ENCODE results near the gene ARAP2. TPM values are rescaled to one million over a fixed set of nuclear protein-coding genes. Genes with fewer than 3 reads are reported as not detected.

The ARAP2 gene
- total and polyA plus RNA-seq, 9 of the 15 experiments (the other 6 are each of a cell fraction or from before 2014, with no cell fraction given) = 0.03 to 0.35 (median 0.11) TPM; not detected in 4

GRCh38 chr4:36039026-36039425, 205.3 kb downstream of the ARAP2 start:
- 0% methylated on average over 2 of the region's 2 CpGs for WGBS (ENCODE audit: insufficient coverage, low coverage, missing lambda C conversion rate)
- no peak for ATAC-seq
- in situ Hi-C loops (cut with MboI) = no loop called here

More at GRCh38 chr4:36039026-36039425, 205.3 kb downstream of the ARAP2 start:
- POLR2A ChIA-PET = no interaction called here
- FAIRE-seq (no peak), DNase-seq (ENCODE audit: extremely low read depth in 1 of 4, low spot score in 3 of 4) (no peak)
- Histone ChIP-seq H4K20me1 (replicated peaks; ENCODE audit: control insufficient read depth, insufficient read depth, low read length) (no peaks in the 10 kb centered on the region), H3K9me3 (replicated peaks; ENCODE audit: control insufficient read depth, insufficient read depth, low read depth, low read length) (peaks cover 1% of the 10 kb centered on the region; the same call in 1 of the 2 replicates), H3K36me3 (ENCODE audit: control insufficient read depth, insufficient read depth, low read length) (no peaks in the 10 kb centered on the region), H3K79me2 (ENCODE audit: control insufficient read depth, insufficient read depth, low read length) (no peaks in the 10 kb centered on the region), H3K27ac (ENCODE audit: extremely low read depth, low read depth, low read length) (no peak overlapping the region), H3K27me3 (ENCODE audit: control insufficient read depth in 2 of 2, insufficient read depth in 2 of 2, low read length in 2 of 2) (no peaks in the 10 kb centered on the region), H3K4me1 (replicated peaks in 1 of 2; ENCODE audit: control insufficient read depth in 2 of 2, insufficient read depth in 2 of 2, low read length in 2 of 2) (no peaks in the 10 kb centered on the region), H2AFZ (ENCODE audit: low read depth, low read length) (no peak overlapping the region), H3K9me1 (ENCODE audit: control insufficient read depth, insufficient read depth, low read length) (no peaks in the 10 kb centered on the region), H3K4me2 (ENCODE audit: insufficient read depth, low read length) (no peak overlapping the region), H3K4me3 (no peak overlapping the region), H3K9ac (ENCODE audit: insufficient read depth in 1 of 2, low read depth in 2 of 2, low read length in 2 of 2) (no peak overlapping the region)
- no TSS peak for BruUV-seq (replicated peaks)
- intact Hi-C loops (cut with micrococcal nuclease) = no loop called here
- CTCF ChIA-PET (ENCODE audit: low intra/inter-chr PET ratio) = no interaction called here
- TF ChIP-seq BRD9 (IDR thresholded peaks at IDR 0.05; ENCODE audit: low read depth, partially characterized antibody) (no peak), ZNF133 (CRISPR knock-in tag; IDR thresholded peaks at IDR 0.05) (no peak), FOXK1 (CRISPR knock-in tag; IDR thresholded peaks at IDR 0.05; ENCODE audit: borderline replicate concordance) (no peak), FOS (IDR thresholded peaks at IDR 0.05; ENCODE audit: extremely low read depth, insufficient read length) (no peak), JUND (IDR thresholded peaks at IDR 0.05; ENCODE audit: borderline replicate concordance, low read depth, low read length) (no peak), JUND (tag; IDR thresholded peaks at IDR 0.05; ENCODE audit: borderline replicate concordance, low read depth, low read length) (no peak), ZBTB9 (CRISPR knock-in tag; IDR thresholded peaks at IDR 0.05) (no peak), ZNF561 (CRISPR knock-in tag; conservative IDR thresholded peaks at IDR 0.05) (no peak), GABPB2 (CRISPR knock-in tag; conservative IDR thresholded peaks at IDR 0.05) (no peak)
